Inflammatory macrophage (primary cell): Measurements from ENCODE around the gene APOBEC3H.

Experiments used
- DNase-seq, 2 donors: peaks; one replicate each; pipeline ENCODE4 v3.0.0-alpha.2; 2020 to 2022

Gene APOBEC3H

DNA sequence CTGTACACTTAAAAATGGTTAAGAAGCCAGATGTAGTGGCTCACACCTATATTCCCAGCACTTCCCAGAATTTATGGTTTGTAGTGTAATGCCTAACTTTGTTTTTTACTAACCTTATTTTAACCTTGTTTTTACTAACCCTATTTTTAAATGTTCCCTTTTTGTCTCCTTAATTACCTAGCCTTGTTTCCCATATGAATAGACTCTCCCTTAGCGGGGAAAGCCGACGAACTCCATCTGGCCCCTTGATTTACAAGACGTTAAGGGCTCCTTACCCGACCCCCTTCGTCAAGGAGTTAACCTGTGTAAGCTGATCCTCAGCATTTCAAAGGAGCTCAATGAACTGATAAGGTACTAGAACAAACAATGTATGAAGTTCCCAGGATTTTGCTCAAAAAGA lies 17.1 kb downstream of the APOBEC3H start:
- no peak for DNase-seq

DNA sequence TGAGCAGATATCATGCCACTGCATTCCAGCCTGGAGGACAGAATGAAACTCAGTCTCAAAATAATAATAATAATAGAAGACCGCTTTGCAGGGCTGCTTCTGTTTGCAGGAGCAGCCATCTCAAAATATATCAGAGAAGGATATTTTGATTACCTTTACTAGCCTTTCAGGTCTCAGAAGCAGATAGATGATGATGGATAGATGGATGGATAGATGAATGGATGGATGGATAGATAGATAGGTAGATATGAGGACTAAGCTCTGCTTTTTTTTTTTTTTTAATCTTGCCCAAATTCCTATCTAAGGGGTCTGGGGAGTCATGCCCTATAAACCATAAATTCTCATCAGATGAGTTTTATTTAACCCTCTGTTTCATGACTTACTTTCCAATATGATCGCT lies 18.5 kb downstream of the APOBEC3H start:
- DNase-seq, result no peak

DNA sequence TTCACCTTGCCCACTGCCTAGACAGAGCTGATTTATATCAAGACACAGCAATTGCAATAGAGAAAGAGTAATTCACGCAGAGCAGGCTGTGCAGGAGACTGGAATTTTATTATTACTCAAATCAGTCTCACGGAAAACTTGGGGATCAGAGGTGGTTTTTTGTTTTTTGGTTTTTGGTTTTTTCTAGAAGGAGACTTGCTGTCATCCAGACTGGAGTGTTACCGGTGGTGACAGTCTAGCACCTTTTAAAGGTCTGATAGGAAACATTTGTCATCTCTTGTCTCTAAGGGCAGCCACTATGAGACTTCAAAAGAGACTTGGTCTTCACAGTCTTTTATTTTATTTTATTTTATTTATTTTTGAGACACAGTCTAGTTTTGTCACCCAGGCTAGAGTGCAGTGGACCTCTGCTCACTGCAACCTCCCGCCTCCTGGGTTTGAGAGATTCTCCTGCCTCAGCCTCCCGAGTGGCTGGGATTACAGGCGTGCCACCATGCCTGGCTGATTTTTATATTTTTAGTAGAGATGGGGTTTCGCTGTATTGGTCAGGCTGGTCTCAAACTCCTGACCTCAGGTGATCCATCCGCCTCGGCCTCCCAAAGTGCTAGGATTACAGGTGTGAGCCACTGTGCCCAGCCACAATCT lies 19.1 kb downstream of the APOBEC3H start:
- DNase-seq, result no peak

DNA sequence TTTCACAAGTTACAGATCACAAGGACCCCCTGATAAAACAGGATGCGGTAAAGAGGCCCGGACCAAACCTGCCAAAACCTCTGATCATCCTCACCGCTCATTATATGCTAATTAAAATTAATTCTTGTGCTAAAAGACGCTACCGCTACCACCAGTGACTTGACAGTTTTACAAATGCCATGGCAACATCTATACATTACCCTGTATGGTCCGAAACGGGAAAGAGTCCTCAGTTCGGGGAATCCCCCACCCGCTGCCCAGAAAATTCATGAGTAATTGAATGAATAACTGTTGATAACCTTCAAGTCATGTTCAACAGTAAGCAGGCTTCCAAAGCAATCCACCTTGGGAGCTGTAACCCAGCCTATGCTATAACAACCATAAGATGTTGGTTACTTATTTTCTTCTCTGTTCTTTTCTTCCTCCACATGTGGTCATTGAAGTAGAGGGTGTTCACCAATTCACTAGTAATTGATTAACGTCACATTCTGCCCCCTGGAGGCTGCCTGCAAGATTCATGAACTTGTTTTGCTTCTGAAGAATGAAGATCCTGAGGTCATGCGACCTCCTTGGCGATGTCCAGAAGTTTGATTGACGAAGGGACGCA lies 20.6 kb downstream of the APOBEC3H start:
- DNase-seq, result peak; percentile 54 to 55

DNA sequence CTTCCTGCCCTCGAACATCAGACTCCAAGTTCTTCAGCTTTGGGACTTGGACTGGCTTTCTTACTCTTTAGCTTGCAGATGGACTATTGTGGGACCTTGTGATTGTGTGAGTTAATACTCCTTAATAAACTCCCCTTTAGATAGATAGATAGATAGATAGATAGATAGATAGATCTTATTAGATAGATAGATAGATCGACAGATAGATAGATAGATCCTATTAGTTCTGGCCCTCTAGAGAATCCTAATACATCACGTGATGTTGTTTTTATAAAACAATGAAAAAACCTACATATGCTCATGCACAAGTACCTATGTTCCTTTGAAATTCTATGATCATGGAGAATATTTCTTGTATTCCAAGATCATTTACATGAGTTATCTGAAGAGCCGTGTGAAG lies 23.9 kb downstream of the APOBEC3H start:
- DNase-seq, result no peak

DNA sequence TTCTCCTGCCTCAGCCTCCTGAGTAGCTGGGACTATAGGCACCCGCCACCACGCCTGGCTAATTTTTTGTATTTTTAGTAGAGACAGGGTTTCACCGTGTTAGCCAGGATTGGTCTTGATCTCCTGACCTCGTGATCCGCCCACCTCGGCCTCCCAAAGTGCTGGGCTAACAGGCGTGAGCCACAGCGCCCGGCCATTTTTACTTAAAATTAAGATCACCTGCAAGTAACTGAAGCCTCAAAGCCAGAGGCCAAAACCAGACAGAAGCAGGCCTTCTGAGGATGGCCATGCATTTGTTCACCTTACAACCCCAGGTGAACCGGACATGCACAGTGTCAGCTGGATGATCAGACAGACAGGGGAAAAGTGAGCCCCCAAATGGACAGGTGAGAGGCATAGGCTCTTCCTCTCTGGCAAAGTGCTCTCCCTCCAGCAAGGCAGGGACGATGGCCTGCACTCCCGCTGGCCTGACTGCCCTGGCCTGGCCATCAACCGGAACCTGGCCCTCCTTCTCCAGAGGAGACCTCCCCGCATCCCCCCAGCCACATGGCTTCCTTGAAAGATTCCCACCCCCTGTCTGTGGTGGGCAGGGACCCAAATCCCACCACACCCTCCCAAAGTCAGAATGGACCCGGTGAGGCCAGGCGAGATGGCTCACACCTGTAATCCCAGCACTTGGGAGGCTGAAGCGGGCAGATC lies 25.9 kb downstream of the APOBEC3H start:
- DNase-seq, result no peak

DNA sequence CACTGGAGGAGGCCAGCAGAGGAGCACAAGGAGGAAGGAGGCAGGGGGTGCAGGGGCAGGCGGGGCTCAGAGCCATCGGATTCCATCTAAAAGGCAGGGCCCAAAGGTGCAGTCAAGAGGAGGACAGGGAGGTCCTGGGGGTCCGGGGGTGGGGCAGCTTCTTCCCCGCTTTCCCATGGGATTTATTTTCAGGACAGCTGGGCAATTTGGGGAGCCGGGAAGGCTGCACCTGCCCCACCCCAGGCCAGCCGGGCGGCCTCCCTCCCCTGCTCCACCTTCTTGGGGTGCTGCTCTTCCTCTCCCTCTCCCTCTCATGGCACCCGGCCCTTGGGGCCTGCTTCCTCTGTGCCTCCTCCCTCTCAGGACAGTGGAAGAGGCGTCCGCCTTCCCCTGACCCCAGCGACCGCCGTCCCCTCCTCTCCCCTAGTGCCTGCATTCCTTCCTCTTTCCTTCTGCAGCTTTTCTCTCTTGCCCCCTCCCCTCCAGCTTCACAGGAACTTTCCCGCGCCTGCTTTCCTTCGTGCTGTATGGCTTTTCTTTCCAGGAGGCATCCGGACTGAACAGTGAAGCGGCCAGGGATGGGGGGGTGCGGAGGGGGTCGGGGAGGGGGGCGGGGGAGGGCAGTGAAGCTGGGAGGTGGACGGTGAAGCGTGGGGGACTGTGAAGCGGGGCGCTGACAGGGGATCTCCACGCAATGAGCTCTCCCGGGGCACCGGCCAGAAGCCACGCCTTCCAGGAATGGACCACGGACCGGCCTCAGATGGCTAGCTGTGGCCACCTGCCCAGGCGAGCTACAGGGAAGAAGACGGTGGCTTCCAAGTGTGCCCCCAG lies 26.9 kb downstream of the APOBEC3H start:
- peak in 1 of 2 donors; percentile 32 for DNase-seq

DNA sequence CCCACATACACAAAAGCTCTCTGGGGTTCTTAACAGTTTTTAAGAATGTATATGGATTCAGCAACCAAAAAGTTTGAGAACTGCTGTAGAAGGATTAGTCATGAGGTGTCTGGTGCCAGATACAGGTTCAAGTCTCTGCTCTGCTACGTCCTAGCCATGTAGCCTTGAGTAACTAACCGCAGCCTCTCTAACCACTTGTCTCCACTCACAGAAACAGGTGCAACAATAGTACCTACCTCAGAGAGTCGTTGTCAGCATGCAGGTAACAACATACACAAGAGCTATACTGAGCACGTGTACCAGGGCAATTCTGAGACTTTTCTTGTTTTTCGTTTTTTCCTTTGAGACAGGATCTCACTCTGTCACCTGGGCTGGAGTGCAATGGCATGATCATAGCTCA lies 28.6 kb downstream of the APOBEC3H start:
- no peak for DNase-seq

DNA sequence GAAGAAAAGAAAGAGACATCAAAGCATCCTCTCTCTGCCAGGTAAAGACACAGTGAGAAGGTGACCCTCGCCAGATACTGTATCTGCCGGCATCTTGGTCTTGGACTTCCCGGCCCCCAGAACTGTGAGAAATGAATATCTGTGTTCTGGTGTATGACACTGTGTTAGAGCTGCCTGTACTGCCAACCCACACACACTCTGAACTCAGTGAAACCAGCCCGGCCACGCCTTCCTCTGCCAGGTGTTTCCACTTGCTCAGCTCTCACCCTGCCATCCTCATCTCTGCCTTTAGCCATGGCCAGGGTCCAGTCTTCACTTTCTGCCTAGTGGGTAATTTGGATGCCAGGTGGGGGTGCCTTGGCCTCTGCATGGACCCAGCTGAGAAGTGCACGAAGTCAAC lies 31.5 kb downstream of the APOBEC3H start:
- DNase-seq, result no peak

DNA sequence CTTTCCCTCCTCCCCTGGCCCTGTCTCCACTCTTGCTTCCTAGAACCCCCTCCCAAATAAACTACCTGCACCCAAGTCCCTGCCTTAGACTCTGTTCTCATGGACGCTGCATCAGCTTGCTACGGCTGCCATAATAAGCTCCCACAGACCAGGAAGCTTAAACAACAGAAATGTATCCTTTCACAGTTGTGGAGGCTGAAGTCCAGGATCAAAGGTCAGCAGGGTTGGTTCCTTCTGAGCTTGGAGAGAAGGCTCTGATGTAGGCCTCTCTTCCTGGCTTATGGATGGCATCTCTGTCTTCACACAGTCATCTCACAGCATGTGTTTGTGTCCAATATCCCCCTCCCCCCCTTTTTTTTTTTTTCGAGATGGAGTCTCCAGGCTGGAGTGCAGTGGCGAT lies 32.0 kb downstream of the APOBEC3H start:
- peak in 1 of 2 donors; percentile 19 for DNase-seq

DNA sequence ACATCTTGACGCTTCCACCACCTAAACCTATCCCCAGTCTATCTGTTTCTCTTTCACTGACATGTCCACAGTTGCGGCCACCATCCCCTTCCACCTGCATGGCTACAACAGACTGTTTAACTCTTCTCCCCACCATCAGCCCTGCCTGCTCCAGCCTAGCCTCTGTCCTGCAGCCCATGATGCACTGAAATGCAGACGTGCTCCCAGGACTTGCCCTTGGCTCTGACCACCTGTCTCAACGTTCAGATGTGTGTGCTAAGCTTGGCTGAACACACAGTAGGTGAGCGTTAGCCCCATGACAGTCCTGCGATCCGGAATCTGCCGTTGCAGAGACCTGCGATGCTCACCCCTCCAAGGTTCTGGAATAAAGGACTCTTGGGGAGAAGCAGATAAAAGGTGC lies 32.7 kb downstream of the APOBEC3H start:
- no peak for DNase-seq

DNA sequence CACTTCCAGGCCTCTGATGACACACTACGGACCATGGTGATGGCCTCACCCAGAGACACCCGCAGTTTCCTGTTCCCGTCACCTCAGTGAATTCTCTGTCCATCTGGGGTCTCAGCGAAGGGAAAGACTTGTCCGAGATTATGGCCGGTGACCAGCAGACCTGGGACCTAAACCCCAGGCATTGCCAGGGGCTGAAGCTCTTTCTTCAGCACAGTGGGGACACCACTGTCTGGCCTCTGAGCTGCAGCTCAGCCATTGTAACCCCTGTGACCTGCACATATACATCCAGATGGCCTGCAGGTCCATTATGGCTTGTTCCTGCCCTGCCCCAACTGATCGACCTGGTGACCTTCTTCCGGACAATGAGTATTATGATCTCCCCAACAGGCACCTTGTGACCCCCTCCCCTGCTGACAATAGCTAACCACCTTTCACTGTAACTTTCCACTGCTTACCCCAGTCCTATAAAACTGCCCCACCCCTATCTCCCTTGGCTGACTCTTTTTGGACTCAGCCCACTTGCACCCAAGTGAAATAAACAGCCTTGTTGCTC lies 33.2 kb downstream of the APOBEC3H start:
- DNase-seq, result no peak

DNA sequence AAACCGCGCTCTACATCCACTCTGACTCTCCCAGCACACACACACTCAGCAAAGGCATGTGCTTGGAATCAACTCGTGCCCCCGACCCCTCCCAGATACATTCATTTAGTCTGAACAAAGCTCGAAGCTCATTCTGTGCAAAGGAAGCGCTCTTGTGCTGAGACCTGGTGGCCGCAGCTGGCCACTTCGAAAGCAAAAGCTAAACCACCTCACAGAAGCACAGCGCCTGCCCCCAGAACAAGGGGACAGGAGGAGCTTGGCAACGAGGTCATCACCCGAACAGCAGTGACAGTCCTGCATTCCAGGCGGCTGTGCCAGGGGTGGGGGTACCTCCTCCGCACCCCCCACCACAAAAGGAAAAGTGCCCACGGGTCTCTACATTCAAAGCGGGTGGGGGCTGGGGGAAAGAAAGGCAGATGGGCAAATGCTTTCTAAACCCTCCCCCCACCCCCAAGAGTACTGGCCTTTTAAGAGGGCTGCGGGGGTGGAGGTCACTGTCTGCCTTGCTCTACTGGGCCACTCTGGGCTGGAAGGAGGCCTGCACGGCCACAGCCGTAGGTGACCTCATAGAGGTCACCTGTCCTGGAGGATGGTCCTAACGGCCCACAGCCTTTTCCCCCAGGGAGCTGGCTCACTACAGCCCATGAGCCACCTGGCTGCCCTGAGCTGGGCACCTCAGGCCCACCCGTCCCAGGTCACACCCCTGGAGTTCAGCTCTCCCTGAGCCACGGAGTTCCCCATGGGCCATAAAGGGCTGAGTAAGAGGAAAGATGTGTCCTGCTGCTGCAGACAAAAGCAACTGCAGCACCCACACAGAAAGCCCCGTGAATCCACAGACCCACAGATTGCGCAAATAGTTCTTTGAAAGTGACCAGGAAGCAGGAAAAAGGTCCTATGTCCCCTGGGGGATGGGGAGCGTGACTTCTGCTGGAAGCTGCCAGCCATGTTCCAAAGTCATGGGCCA lies 34.1 kb downstream of the APOBEC3H start:
- DNase-seq, result peak; percentile 76 to 93

DNA sequence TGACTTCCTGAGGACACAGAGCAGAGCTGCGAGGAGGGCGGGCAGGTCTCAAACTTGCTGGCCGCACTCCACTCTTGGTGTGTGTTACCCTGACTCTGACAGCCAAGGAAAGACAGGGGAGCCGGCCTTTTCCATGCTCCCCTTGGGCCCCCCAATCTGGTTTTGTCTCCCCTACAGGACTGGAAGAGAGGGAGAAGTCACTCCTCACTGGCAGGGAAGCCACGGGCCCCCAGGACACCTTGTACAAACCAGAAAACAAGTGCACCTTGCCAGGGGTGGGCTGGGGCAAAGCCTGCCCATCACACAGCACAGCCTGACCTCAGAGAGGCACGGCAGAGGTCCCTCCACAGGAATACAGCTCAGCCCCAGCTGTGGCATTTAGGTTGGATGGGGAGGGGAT lies 35.2 kb downstream of the APOBEC3H start:
- no peak for DNase-seq

DNA sequence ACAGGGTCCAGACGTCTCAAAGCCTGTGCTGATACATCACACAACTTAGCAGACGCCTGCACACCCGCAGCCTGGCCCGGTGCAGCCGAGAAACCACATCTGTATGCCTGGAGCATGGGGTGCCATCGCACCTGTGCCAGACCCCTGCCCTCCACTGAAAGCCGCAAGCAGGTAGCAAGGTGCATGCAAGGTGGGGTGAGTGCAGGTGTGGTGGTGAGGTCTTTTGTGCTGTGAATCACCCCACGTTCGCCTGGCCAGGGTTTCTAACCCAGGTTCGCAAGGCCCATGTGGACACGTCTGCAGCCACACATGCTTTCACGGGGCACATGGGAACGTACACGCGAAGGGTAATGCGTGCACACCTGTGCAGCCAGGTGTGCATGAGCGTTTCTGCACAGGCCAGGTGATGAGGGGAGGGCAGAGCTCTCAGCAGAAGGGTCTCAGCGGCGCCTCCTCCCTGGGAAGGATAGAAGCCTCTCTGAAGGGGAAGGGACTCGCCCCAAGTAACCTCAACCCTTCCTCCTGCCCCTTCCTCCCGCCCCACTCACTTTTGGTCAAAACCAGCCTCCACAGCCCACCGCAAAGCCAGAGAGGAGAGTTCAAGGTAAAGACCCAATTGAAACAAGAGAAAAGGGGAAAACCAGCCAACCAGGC lies 36.0 kb downstream of the APOBEC3H start:
- DNase-seq, result no peak

DNA sequence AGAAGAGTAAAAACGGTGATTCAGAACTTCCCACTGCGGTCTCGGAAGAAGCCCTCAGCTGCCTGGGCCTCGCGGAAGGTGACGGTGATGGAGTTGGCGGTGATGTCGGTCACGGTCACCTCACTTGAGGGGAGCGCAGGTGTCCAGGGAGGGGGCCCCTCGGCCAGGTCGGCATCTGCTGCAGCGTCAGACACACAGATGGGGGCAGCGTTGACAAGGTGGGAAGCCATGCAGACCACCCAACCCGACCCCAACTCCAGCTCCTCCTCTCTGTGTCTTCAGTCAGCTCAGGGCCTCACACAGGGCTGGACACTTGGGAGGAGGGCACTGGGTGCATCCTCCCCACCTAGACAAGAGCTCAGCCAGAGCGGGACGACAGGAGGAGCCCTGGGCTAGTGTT lies 36.8 kb downstream of the APOBEC3H start:
- no peak for DNase-seq

DNA sequence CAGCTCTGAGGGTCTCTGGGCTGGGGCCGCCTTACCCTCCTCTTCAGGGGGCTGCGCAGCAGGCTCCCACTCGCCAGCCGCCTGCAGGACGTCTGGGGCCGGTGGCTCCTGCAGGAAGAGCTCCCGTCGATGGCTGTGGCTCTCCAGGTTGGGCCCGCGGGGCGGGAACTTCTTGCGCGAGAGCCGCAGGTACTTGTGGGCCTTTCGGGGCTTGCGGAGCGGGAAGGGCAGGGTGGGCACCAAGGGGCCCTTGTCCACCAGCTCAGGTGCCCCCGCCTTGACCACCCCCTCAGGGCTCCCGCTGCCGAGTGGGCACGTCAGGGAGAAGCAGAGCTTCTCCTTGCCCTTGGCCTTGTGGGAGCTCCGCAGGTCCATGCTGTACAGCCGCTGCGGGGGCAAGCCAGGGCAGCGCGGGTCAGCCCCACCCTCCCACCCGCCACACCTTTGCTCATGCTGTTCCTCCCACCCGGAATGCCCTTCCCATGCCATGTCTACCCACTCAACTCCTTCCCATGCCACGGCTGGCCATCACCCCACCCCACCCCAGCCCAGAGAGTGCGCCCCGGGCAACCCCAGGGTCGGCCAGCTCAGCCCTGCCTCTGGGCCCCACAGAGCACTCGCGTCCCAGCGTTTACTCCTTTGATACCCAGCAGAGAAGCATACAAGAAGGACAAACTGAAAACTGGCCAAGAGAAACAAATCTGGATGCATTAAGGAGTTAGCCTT lies 37.5 kb downstream of the APOBEC3H start:
- DNase-seq, result no peak

DNA sequence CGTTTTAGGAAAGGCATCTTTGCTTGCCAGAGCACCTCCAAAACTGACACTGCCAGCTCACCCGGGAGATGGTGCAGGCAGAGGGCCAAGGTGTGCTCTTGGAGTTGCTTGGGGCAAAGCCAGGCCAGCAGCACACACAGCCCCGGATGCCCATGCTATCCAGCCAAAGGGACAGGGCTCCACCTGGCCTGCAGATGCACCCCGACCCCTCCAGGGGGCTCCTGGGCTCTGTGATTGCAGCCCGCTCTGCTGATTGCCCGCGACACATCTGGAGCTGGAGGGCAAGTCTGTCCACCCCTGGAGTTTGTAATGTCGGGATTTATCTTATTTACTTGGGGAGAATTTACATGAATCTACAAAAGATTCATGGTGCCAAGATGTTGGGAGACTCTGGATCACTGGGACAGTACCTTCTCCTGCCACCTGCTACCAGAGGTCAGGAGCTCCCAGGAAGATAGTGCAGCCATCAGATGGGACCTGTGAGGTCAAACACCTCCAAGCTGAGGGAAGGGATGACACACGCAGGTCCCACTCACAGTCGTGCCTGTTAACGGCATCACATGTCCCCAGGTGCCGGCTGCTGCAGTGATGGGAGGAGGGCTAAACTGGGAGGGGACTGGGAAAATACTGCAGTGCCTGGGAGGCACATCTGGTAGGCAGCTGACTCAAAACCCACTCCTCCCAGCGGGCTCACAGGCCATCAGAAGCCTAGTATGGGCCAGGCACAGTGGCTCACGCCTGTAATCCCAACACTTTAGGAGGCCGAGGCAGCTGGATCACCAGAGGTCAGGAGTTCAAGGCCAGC lies 38.2 kb downstream of the APOBEC3H start:
- no peak for DNase-seq

DNA sequence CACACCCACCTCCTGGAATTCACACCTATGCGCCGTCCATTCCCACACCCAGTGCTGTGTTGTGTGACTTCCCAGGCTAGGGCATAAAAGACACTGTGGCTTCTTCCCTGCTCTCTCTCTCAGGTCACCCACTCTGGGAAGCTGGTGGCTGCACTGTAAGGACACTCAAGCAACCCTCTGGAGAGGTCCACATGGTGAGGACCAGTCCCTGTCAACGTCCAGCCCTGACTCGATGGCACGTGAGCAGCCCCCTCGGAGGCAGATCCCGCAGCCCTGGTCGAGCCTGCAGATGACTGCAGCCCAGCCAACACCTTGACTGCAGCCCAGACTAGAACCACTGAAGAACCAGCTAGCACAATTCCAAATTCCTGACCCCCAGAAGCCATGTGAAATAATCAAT lies 39.3 kb downstream of the APOBEC3H start:
- DNase-seq, result no peak
